Neutrophil (primary cell): ENCODE data around the gene USP1.

ENCODE experiments used
- H3K27ac ChIP-seq: fragments of 200-600 bp; sonication (generic); 2 replicates; pipeline ENCODE4 v1.5.1; 2016; ENCODE audit warnings: mild to moderate bottlenecking, moderate library complexity
- H3K27me3 ChIP-seq: fragments of 200-600 bp; sonication (generic); 2 replicates; pipeline ENCODE4 v1.6.0; 2016; ENCODE audit warnings: mild to moderate bottlenecking
- H3K36me3 ChIP-seq: fragments of 200-600 bp; sonication (generic); 2 replicates; pipeline ENCODE4 v1.5.1; 2017
- H3K4me1 ChIP-seq, 2 experiments: fragments of 200-600 bp in 1 of 2; sonication (generic) in 1 of 2; 1 replicate in 1 of 2; 2 replicates in 1 of 2; pipeline versions ENCODE4 v1.5.1 to v1.6.1; 2013 to 2016; ENCODE audit warnings: low read depth in 1 of 2, low read length in 1 of 2, mild to moderate bottlenecking in 1 of 2, moderate library complexity in 1 of 2; ENCODE audit not compliant: control insufficient read depth in 1 of 2, insufficient read depth in 1 of 2
- H3K4me3 ChIP-seq, 2 experiments: fragments of 200-600 bp in 1 of 2; sonication (generic) in 1 of 2; 1 replicate in 1 of 2; 2 replicates in 1 of 2; pipeline ENCODE4 v1.5.1; 2013 to 2016; ENCODE audit warnings: low read depth in 1 of 2, low read length in 1 of 2, mild to moderate bottlenecking in 1 of 2, moderate library complexity in 1 of 2
- H3K9me3 ChIP-seq: fragments of 200-600 bp; sonication (generic); 2 replicates; pipeline ENCODE4 v1.5.1; 2016
- CTCF ChIP-seq: fragments of 200-600 bp; sonication (generic); IDR thresholded peaks from 2 replicates; pipeline ENCODE4 v1.5.1; 2016; ENCODE audit warnings: antibody characterized with exemption

The USP1 gene

GRCh38 chr1:62417351-62417999 lies 19.4 kb upstream of the USP1 start:
- Histone ChIP-seq H3K4me1 (no peaks in the 10 kb centered on the region), H3K27ac (no peak overlapping the region), H3K36me3 (no peaks in the 10 kb centered on the region), H3K27me3 (no peaks in the 10 kb centered on the region), H3K4me3 (no peak overlapping the region), H3K9me3 (no peaks in the 10 kb centered on the region)
- no peak for TF ChIP-seq CTCF

GRCh38 chr1:62420214-62420613 lies 16.6 kb upstream of the USP1 start:
- no peaks in the 10 kb centered on the region for H3K9me3 ChIP-seq
- no peak for TF ChIP-seq CTCF

GRCh38 chr1:62423580-62424242 lies 13.1 kb upstream of the USP1 start:
- Histone ChIP-seq H3K4me3 (no peak overlapping the region), H3K27me3 (no peaks in the 10 kb centered on the region), H3K36me3 (no peaks in the 10 kb centered on the region), H3K4me1 (no peaks in the 10 kb centered on the region), H3K27ac (no peak overlapping the region), H3K9me3 (no peaks in the 10 kb centered on the region)
- TF ChIP-seq CTCF, result no peak

More at GRCh38 chr1:62420214-62420613, 16.6 kb upstream of the USP1 start:
- Histone ChIP-seq H3K27ac (no peak overlapping the region), H3K36me3 (no peaks in the 10 kb centered on the region), H3K27me3 (no peaks in the 10 kb centered on the region), H3K4me3 (no peak overlapping the region), H3K4me1 (no peaks in the 10 kb centered on the region)

GRCh38 chr1:62424411-62424810 lies 12.4 kb upstream of the USP1 start:
- Histone ChIP-seq H3K27ac (no peak overlapping the region), H3K36me3 (no peaks in the 10 kb centered on the region), H3K4me3 (no peak overlapping the region), H3K9me3 (no peaks in the 10 kb centered on the region), H3K4me1 (no peaks in the 10 kb centered on the region), H3K27me3 (no peaks in the 10 kb centered on the region)
- no peak for TF ChIP-seq CTCF

- H3K27me3 ChIP-seq, result no peaks in the 10 kb centered on the region
- no peaks in the 10 kb centered on the region for H3K9me3 ChIP-seq
- H3K36me3 ChIP-seq, result no peaks in the 10 kb centered on the region
- H3K4me3 ChIP-seq, result no peak overlapping the region
- no peak overlapping the region for H3K27ac ChIP-seq
- H3K4me1 ChIP-seq, result no peaks in the 10 kb centered on the region
- no peak for TF ChIP-seq CTCF
Observed at GRCh38 chr1:62425041-62425440, 11.8 kb upstream of the USP1 start.
